Measurements from ENCODE around the gene KIAA1755.

DNA sequence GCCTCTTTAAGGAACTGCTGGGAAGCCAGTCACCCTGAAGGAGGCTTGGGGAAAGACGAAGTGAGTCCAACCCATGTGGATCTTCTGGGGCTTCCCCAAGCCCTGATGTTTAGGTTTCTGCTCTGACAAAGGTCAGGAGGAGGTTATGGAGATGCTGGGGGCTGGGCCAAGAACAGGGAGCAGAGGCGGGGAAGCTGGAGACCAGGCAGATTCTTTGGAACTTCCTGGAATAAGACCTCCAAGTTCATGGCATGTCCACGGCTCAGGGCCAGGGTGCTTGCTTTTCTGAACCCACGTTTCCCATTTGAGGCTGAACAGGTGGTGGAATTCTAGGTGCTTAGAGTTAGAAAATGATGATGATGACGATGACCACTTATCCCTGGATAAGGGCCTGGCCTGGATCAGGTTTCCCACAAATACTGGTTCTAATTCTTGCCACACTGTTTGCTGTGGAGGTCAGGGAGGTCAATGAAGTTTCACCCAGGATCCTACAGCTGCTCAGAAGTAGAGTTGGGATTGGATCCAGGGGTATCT, 65.5 kb downstream of the KIAA1755 start:
- no peak for TF ChIP-seq NRF1 (conservative IDR thresholded peaks at IDR 0.05 in 1 of 2, IDR thresholded peaks at IDR 0.05 in 1 of 2)
- TF ChIP-seq, protein P1, sequence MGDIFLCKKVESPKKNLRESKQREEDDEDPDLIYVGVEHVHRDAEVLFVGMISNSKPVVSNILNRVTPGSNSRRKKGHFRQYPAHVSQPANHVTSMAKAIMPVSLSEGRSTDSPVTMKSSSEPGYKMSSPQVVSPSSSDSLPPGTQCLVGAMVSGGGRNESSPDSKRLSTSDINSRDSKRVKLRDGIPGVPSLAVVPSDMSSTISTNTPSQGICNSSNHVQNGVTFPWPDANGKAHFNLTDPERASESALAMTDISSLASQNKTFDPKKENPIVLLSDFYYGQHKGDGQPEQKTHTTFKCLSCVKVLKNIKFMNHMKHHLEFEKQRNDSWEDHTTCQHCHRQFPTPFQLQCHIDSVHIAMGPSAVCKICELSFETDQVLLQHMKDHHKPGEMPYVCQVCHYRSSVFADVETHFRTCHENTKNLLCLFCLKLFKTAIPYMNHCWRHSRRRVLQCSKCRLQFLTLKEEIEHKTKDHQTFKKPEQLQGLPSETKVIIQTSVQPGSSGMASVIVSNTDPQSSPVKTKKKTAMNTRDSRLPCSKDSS (IDR thresholded peaks at IDR 0.05; ENCODE audit: low read depth, partially characterized antibody), result no peak
- TF ChIP-seq, protein P2, sequence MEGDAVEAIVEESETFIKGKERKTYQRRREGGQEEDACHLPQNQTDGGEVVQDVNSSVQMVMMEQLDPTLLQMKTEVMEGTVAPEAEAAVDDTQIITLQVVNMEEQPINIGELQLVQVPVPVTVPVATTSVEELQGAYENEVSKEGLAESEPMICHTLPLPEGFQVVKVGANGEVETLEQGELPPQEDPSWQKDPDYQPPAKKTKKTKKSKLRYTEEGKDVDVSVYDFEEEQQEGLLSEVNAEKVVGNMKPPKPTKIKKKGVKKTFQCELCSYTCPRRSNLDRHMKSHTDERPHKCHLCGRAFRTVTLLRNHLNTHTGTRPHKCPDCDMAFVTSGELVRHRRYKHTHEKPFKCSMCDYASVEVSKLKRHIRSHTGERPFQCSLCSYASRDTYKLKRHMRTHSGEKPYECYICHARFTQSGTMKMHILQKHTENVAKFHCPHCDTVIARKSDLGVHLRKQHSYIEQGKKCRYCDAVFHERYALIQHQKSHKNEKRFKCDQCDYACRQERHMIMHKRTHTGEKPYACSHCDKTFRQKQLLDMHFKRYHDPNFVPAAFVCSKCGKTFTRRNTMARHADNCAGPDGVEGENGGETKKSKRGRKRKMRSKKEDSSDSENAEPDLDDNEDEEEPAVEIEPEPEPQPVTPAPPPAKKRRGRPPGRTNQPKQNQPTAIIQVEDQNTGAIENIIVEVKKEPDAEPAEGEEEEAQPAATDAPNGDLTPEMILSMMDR (IDR thresholded peaks at IDR 0.05 in 2 of 3, conservative IDR thresholded peaks at IDR 0.05 in 1 of 3; ENCODE audit: insufficient read depth in 2 of 3, low read depth in 1 of 3, low read length in 3 of 3), result no peak
- TF ChIP-seq, protein P3, sequence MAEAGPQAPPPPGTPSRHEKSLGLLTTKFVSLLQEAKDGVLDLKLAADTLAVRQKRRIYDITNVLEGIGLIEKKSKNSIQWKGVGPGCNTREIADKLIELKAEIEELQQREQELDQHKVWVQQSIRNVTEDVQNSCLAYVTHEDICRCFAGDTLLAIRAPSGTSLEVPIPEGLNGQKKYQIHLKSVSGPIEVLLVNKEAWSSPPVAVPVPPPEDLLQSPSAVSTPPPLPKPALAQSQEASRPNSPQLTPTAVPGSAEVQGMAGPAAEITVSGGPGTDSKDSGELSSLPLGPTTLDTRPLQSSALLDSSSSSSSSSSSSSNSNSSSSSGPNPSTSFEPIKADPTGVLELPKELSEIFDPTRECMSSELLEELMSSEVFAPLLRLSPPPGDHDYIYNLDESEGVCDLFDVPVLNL (CRISPR knock-in tag; IDR thresholded peaks at IDR 0.05; ENCODE audit: low read depth), result no peak
- no peak for TF ChIP-seq CREM (IDR thresholded peaks at IDR 0.05; ENCODE audit: low read depth)
- TF ChIP-seq RBBP5 (IDR thresholded peaks at IDR 0.05; ENCODE audit: borderline replicate concordance, insufficient read depth, low read length, poor library complexity, severe bottlenecking), result no peak
- TF ChIP-seq SIN3B (IDR thresholded peaks at IDR 0.05; ENCODE audit: low read depth), result no peak
- no peak for TF ChIP-seq HDGF (IDR thresholded peaks at IDR 0.05)

All from K562 (cell line).